Spleen (tissue), 7 donors: ENCODE results near the gene AARS2.

Source experiments
- POLR2A ChIP-seq, 3 donors: fragments of 450-650 bp; IDR thresholded peaks; one replicate each; pipeline ENCODE4 v1.5.1; 2017; ENCODE audit warnings: antibody characterized with exemption in 3 of 3, mild to moderate bottlenecking in 1 of 3
- POLR2AphosphoS5 ChIP-seq, 3 donors: sonication (generic); formaldehyde crosslinking; IDR thresholded peaks; one replicate each; pipeline ENCODE4 v1.5.1; 2017; ENCODE audit warnings: antibody characterized with exemption in 3 of 3
- TF ChIP-seq, protein P1 (sequence below), 11 experiments: fragments of 200-600 bp in 7 of 11; fragments of 450-650 bp in 4 of 11; sonication (generic) in 4 of 11; IDR thresholded peaks in 8 of 11; conservative IDR thresholded peaks in 3 of 11; 1 replicate in 7 of 11; 2 replicates in 4 of 11; pipeline versions ENCODE4 v1.4.0 to v1.8.0; 2016 to 2021; ENCODE audit warnings: antibody characterized with exemption in 11 of 11, inconsistent platforms in 4 of 11, mild to moderate bottlenecking in 1 of 11
- donor health status: DM: no; HTN: no; CAD: no; lungs with moderate emphysema.
- donor health status: DM: no; HTN: no; CAD: no.
- donor health status: DM: no; HTN: no; CAD: no.

DNA sequence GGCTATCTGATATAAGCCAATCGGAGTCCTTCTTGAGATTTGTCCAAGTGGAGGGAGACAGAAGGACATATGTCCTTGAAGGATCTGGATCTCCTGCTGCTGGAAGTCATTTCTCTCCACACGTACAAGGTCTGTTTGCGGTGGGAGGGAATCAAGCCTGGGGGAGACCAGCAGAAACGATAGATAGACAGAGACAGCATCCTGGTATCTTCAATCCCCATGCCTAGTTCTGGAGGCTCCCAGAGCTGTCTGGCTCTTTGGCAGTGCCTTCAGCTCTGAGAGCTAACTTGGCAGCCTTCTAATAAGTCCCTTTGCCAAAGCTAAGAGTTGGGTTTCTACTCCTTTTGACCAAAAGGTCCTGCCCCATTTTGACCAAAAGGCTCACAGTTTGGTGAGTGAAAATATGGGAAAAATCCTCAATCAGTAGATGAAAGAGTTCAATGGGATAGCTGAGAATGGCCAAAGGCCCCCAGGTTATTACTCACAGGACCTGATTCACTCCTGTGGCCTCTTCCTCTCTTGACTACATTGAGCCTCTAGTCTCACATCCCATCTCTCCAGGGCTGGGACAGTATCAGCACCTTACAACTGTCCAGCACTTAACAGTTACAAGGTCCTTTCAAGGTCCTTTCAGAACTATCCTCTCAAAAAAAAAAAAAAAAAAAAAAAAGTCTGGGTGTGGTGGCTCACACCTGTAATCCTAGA, 20.3 kb downstream of the AARS2 start:
- TF ChIP-seq, protein P1, sequence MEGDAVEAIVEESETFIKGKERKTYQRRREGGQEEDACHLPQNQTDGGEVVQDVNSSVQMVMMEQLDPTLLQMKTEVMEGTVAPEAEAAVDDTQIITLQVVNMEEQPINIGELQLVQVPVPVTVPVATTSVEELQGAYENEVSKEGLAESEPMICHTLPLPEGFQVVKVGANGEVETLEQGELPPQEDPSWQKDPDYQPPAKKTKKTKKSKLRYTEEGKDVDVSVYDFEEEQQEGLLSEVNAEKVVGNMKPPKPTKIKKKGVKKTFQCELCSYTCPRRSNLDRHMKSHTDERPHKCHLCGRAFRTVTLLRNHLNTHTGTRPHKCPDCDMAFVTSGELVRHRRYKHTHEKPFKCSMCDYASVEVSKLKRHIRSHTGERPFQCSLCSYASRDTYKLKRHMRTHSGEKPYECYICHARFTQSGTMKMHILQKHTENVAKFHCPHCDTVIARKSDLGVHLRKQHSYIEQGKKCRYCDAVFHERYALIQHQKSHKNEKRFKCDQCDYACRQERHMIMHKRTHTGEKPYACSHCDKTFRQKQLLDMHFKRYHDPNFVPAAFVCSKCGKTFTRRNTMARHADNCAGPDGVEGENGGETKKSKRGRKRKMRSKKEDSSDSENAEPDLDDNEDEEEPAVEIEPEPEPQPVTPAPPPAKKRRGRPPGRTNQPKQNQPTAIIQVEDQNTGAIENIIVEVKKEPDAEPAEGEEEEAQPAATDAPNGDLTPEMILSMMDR (IDR thresholded peaks at IDR 0.05 in 8 of 11, conservative IDR thresholded peaks at IDR 0.05 in 3 of 11) = no peak
- TF ChIP-seq POLR2A (IDR thresholded peaks at IDR 0.05) = no peak
- no peak for TF ChIP-seq POLR2AphosphoS5 (IDR thresholded peaks at IDR 0.05)
